ENCODE results near the gene KIAA0586. TPM values are rescaled to one million over a fixed set of nuclear protein-coding genes. Genes with fewer than 3 reads are reported as not detected.

The KIAA0586 gene
- total RNA-seq, 1 donor from 2014 or later = 20.1 TPM

- H3K4me2 ChIP-seq (ENCODE audit: low read length) = peak overlapping the region; percentile 88
- H3K79me2 ChIP-seq (ENCODE audit: insufficient read depth, low read length) = peaks cover 53% of the 10 kb centered on the region
- peak overlapping the region; percentile 99 for H3K4me3 ChIP-seq (ENCODE audit: insufficient read depth, low read depth, low read length)
- FAIRE-seq (peak; percentile 50), DNase-seq (ENCODE audit: low read depth) (peak; percentile 59)
- H2AFZ ChIP-seq (ENCODE audit: low read depth, low read length) = peak overlapping the region; percentile 59
- Mint-ChIP-seq H3K27me3 (ENCODE audit: low read depth, unreplicated experiment) (no peaks in the 10 kb centered on the region), H3K4me3 (ENCODE audit: unreplicated experiment) (peak overlapping the region; percentile 99), H3K36me3 (ENCODE audit: low read depth, unreplicated experiment) (no peaks in the 10 kb centered on the region), H3K4me1 (ENCODE audit: low read depth, unreplicated experiment) (peaks cover 7% of the 10 kb centered on the region), H3K27ac (ENCODE audit: unreplicated experiment) (peak overlapping the region; percentile 99), H3K9me3 (ENCODE audit: unreplicated experiment) (no peaks in the 10 kb centered on the region)
- peaks cover 6% of the 10 kb centered on the region for H3K4me1 ChIP-seq (ENCODE audit: insufficient read depth, low read length)
- H3K27me3 ChIP-seq (ENCODE audit: insufficient read depth, low read length) = no peaks in the 10 kb centered on the region
- H3K9ac ChIP-seq (ENCODE audit: low read length) = peak overlapping the region; percentile 97
- H4K20me1 ChIP-seq (ENCODE audit: insufficient read depth, low read length) = no peaks in the 10 kb centered on the region
- peak overlapping the region; percentile 98 for H3K27ac ChIP-seq (ENCODE audit: low read depth, low read length)
- no peaks in the 10 kb centered on the region for H3K9me3 ChIP-seq (ENCODE audit: insufficient read depth, low read depth, low read length)
- no peaks in the 10 kb centered on the region for H3K36me3 ChIP-seq (ENCODE audit: insufficient read depth, low read length)
- TF ChIP-seq EZH2 (IDR thresholded peaks at IDR 0.05; ENCODE audit: insufficient read depth, low read length) (no peak), CTCF (IDR thresholded peaks at IDR 0.05; ENCODE audit: insufficient read depth, low read depth, low read length) (no peak)
These were observed 682 bp downstream of the KIAA0586 start for GRCh38 chr14:58428118-58428683.

- H4K20me1 ChIP-seq (ENCODE audit: insufficient read depth, low read length) = no peaks in the 10 kb centered on the region
- H3K4me3 Mint-ChIP-seq (ENCODE audit: unreplicated experiment) = no peak overlapping the region
- H3K27me3 ChIP-seq (ENCODE audit: insufficient read depth, low read length) = no peaks in the 10 kb centered on the region
These were observed 2.6 kb downstream of the KIAA0586 start for GRCh38 chr14:58430156-58430555.

More at GRCh38 chr14:58430156-58430555, 2.6 kb downstream of the KIAA0586 start:
- H3K27ac ChIP-seq (ENCODE audit: low read depth, low read length) = peak overlapping the region; percentile 17
- no peak overlapping the region for H2AFZ ChIP-seq (ENCODE audit: low read depth, low read length)
- no peaks in the 10 kb centered on the region for H3K36me3 Mint-ChIP-seq (ENCODE audit: low read depth, unreplicated experiment)
- peak overlapping the region; percentile 97 for H3K9ac ChIP-seq (ENCODE audit: low read length)
- no peaks in the 10 kb centered on the region for H3K9me3 Mint-ChIP-seq (ENCODE audit: unreplicated experiment)
- DNase-seq (ENCODE audit: low read depth) (peak; percentile 63), FAIRE-seq (no peak)
- peak overlapping the region; percentile 88 for H3K4me2 ChIP-seq (ENCODE audit: low read length)
- no peaks in the 10 kb centered on the region for H3K9me3 ChIP-seq (ENCODE audit: insufficient read depth, low read depth, low read length)
- no peak for TF ChIP-seq CTCF (IDR thresholded peaks at IDR 0.05; ENCODE audit: insufficient read depth, low read depth, low read length)
- no peak for TF ChIP-seq EZH2 (IDR thresholded peaks at IDR 0.05; ENCODE audit: insufficient read depth, low read length)
- H3K27ac Mint-ChIP-seq (ENCODE audit: unreplicated experiment) = no peak overlapping the region
- no peaks in the 10 kb centered on the region for H3K27me3 Mint-ChIP-seq (ENCODE audit: low read depth, unreplicated experiment)
- peaks cover 6% of the 10 kb centered on the region for H3K4me1 Mint-ChIP-seq (ENCODE audit: low read depth, unreplicated experiment)
- peaks cover 3% of the 10 kb centered on the region for H3K36me3 ChIP-seq (ENCODE audit: insufficient read depth, low read length)
- H3K4me3 ChIP-seq (ENCODE audit: insufficient read depth, low read depth, low read length) = no peak overlapping the region
- peaks cover 6% of the 10 kb centered on the region for H3K4me1 ChIP-seq (ENCODE audit: insufficient read depth, low read length)
- peaks cover 39% of the 10 kb centered on the region for H3K79me2 ChIP-seq (ENCODE audit: insufficient read depth, low read length)
